A549 (cell line): ENCODE measurements around the gene VSIG8.

Source experiments
- BHLHE40 ChIP-seq: IDR thresholded peaks from 2 replicates; pipeline ENCODE4 v1.6.1; 2012; ENCODE audit warnings: low read depth, low read length, inconsistent platforms
- CHD4 ChIP-seq: fragments of 200-600 bp; sonication (generic); IDR thresholded peaks from 2 replicates; pipeline ENCODE4 v1.6.1; 2016; ENCODE audit warnings: antibody characterized with exemption, mild to moderate bottlenecking, borderline replicate concordance
- EP300 ChIP-seq, 2 experiments: fragments of >200 bp; sonication (Bioruptor Twin); formaldehyde crosslinking; IDR thresholded peaks; 2 replicates in 1 of 2; 3 replicates in 1 of 2; pipeline ENCODE4 v1.6.1; 2016 to 2017
- KDM5A ChIP-seq: fragments of 200-600 bp; sonication (generic); IDR thresholded peaks from 2 replicates; pipeline ENCODE4 v1.6.1; 2016; ENCODE audit warnings: antibody characterized with exemption, mild to moderate bottlenecking
- MAX ChIP-seq: IDR thresholded peaks from 2 replicates; pipeline ENCODE4 v1.6.1; 2012
- MYC ChIP-seq: IDR thresholded peaks from 2 replicates; pipeline ENCODE4 v1.6.1; 2012; ENCODE audit warnings: mild to moderate bottlenecking, inconsistent platforms, low read length, improper control_type of control experiment, borderline replicate concordance
- POLR2A ChIP-seq: IDR thresholded peaks from 2 replicates; pipeline ENCODE4 v1.6.1; 2012; ENCODE audit warnings: mild to moderate bottlenecking, low read length
- RAD21 ChIP-seq, 2 experiments: fragments of >200 bp in 1 of 2; sonication (Bioruptor Twin) in 1 of 2; formaldehyde crosslinking in 1 of 2; IDR thresholded peaks in 1 of 2; conservative IDR thresholded peaks in 1 of 2; 2 replicates in 1 of 2; 3 replicates in 1 of 2; pipeline ENCODE4 v1.6.1; 2012 to 2018; ENCODE audit warnings: inconsistent platforms in 1 of 2
- RARB ChIP-seq: fragments of 250-450 bp; sonication (Bioruptor Pico); IDR thresholded peaks from 2 replicates; pipeline ENCODE4 v1.8.0; 2021; ENCODE audit warnings: mild to moderate bottlenecking, moderate library complexity
- USF2 ChIP-seq: fragments of 450-650 bp; IDR thresholded peaks from 2 replicates; pipeline ENCODE4 v1.6.1; 2014; ENCODE audit warnings: antibody characterized with exemption
- ZFP36 ChIP-seq: fragments of 450-650 bp; IDR thresholded peaks from 2 replicates; pipeline ENCODE4 v1.6.1; 2014; ENCODE audit warnings: borderline replicate concordance; ENCODE audit not compliant: partially characterized antibody
- TF ChIP-seq, protein P1 (sequence below): fragments of 250-450 bp; sonication (Bioruptor Pico); IDR thresholded peaks from 2 replicates; pipeline ENCODE4 v1.5.0; 2021; ENCODE audit warnings: mild to moderate bottlenecking, moderate library complexity, borderline replicate concordance
- TF ChIP-seq, protein P2 (sequence below): fragments of >200 bp; sonication (Bioruptor Twin); formaldehyde crosslinking; IDR thresholded peaks from 3 replicates; pipeline ENCODE4 v1.5.1; 2016

DNA sequence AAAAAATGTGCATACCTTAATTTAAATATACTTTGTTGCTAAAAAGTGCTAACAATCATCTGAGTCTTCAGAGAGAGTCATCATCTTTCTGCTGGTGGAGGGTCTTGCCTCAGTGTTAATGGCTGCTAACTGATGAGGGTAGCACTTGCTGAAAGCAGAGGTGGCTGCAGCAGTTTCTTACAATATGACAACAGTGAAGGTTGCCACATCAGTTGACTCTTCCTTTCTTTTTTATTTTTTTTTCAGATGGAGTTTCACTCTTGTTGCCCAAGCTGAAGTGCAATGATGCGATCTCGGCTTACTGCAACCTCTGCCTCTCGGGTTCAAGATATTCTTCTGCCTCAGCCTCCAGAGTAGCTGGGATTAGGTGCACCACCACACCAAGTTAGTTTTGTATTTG is 40.1 kb upstream of the VSIG8 start:
- TF ChIP-seq, protein P1, sequence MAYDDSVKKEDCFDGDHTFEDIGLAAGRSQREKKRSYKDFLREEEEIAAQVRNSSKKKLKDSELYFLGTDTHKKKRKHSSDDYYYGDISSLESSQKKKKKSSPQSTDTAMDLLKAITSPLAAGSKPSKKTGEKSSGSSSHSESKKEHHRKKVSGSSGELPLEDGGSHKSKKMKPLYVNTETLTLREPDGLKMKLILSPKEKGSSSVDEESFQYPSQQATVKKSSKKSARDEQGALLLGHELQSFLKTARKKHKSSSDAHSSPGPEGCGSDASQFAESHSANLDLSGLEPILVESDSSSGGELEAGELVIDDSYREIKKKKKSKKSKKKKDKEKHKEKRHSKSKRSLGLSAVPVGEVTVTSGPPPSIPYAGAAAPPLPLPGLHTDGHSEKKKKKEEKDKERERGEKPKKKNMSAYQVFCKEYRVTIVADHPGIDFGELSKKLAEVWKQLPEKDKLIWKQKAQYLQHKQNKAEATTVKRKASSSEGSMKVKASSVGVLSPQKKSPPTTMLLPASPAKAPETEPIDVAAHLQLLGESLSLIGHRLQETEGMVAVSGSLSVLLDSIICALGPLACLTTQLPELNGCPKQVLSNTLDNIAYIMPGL: no peak
- TF ChIP-seq, protein P2, sequence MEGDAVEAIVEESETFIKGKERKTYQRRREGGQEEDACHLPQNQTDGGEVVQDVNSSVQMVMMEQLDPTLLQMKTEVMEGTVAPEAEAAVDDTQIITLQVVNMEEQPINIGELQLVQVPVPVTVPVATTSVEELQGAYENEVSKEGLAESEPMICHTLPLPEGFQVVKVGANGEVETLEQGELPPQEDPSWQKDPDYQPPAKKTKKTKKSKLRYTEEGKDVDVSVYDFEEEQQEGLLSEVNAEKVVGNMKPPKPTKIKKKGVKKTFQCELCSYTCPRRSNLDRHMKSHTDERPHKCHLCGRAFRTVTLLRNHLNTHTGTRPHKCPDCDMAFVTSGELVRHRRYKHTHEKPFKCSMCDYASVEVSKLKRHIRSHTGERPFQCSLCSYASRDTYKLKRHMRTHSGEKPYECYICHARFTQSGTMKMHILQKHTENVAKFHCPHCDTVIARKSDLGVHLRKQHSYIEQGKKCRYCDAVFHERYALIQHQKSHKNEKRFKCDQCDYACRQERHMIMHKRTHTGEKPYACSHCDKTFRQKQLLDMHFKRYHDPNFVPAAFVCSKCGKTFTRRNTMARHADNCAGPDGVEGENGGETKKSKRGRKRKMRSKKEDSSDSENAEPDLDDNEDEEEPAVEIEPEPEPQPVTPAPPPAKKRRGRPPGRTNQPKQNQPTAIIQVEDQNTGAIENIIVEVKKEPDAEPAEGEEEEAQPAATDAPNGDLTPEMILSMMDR: no peak
- TF ChIP-seq KDM5A (no peak), USF2 (no peak), EP300 (IDR thresholded peaks at IDR 0.05) (no peak), RAD21 (conservative IDR thresholded peaks at IDR 0.05 in 1 of 2, IDR thresholded peaks at IDR 0.05 in 1 of 2) (no peak), RARB (no peak), MYC (no peak), MAX (no peak), BHLHE40 (no peak), POLR2A (no peak), ZFP36 (no peak), CHD4 (no peak)
